Mesendoderm (in vitro differentiated cells): ENCODE results near the gene DNAH3.
A peak's percentile ranks its signal among the peaks of the same experiment; 100 is the strongest.

Experiments
- DNase-seq: peaks from one replicate; pipeline ENCODE4 v3.0.0; 2013
- H2AK5ac ChIP-seq: 2 replicates; pipeline ENCODE4 v1.6.1; 2013; ENCODE audit warnings: low read length, inconsistent platforms
- H2BK120ac ChIP-seq: 2 replicates; pipeline ENCODE4 v1.6.1; 2013; ENCODE audit warnings: low read depth, mild to moderate bottlenecking, low read length, moderate library complexity, mixed read lengths
- H2BK15ac ChIP-seq: replicated peaks from 2 replicates; pipeline ENCODE4 v1.6.1; 2013; ENCODE audit warnings: low read depth, mild to moderate bottlenecking, moderate library complexity
- H2BK5ac ChIP-seq: 2 replicates; pipeline ENCODE4 v1.6.1; 2013; ENCODE audit warnings: low read length, inconsistent platforms
- H3K18ac ChIP-seq: 2 replicates; pipeline ENCODE4 v1.6.1; 2013; ENCODE audit warnings: mild to moderate bottlenecking, low read length, mixed read lengths
- H3K23ac ChIP-seq: one replicate; pipeline ENCODE4 v1.6.1; 2013; ENCODE audit warnings: low read length
- H3K27ac ChIP-seq: 2 replicates; pipeline ENCODE4 v1.5.1; 2013; ENCODE audit warnings: low read depth, mild to moderate bottlenecking, inconsistent platforms, low read length, moderate library complexity
- H3K27me3 ChIP-seq: 2 replicates; pipeline ENCODE4 v1.6.1; 2013; ENCODE audit warnings: low read length, control low read depth, mild to moderate bottlenecking, inconsistent platforms; ENCODE audit not compliant: insufficient read depth, poor library complexity
- H3K36me3 ChIP-seq: 2 replicates; pipeline ENCODE4 v1.6.1; 2013; ENCODE audit warnings: low read length, inconsistent platforms; ENCODE audit not compliant: control insufficient read depth, insufficient read depth
- H3K4ac ChIP-seq: one replicate; pipeline ENCODE4 v1.6.1; 2013; ENCODE audit warnings: low read depth, mild to moderate bottlenecking, low read length, moderate library complexity
- H3K4me1 ChIP-seq: 2 replicates; pipeline ENCODE4 v1.6.1; 2013; ENCODE audit warnings: low read depth, low read length, inconsistent platforms; ENCODE audit not compliant: control insufficient read depth
- H3K4me2 ChIP-seq: 2 replicates; pipeline ENCODE4 v1.6.1; 2013; ENCODE audit warnings: low read length
- H3K4me3 ChIP-seq: 2 replicates; pipeline ENCODE4 v1.5.1; 2013; ENCODE audit warnings: mild to moderate bottlenecking, low read length
- H3K56ac ChIP-seq: one replicate; pipeline ENCODE4 v1.6.1; 2013; ENCODE audit warnings: low read length
- H3K79me1 ChIP-seq: 2 replicates; pipeline ENCODE4 v1.6.1; 2013; ENCODE audit warnings: low read length, inconsistent platforms
- H3K79me2 ChIP-seq: 2 replicates; pipeline ENCODE4 v1.6.1; 2013; ENCODE audit warnings: mild to moderate bottlenecking, low read length; ENCODE audit not compliant: control insufficient read depth, insufficient read depth
- H3K9ac ChIP-seq: 2 replicates; pipeline ENCODE4 v1.6.1; 2013; ENCODE audit warnings: low read length, inconsistent platforms
- H4K5ac ChIP-seq: one replicate; pipeline ENCODE4 v1.6.1; 2013; ENCODE audit warnings: low read length
- H4K8ac ChIP-seq: one replicate; pipeline ENCODE4 v1.6.1; 2013; ENCODE audit warnings: low read depth, mild to moderate bottlenecking, control low read depth, low read length, moderate library complexity
- WGBS: extraction: QIAGEN DNeasy Blood & Tissue Kit; methylation state at CpG from one replicate; pipeline ENCODE4 v1.1.7; 2013; ENCODE audit warnings: low lambda C conversion rate, missing lambda C conversion rate; ENCODE audit not compliant: insufficient coverage; ENCODE audit errors: extremely low coverage; 5-methylcytosine and 5-hydroxymethylcytosine counted together

Gene DNAH3

GRCh38 chr16:20923876-20924275 lies 226.8 kb downstream of the DNAH3 start:
- H3K27me3 ChIP-seq: no peaks in the 10 kb centered on the region
- no CpG with 5 or more reads among the region's 3 CpGs for WGBS
- no peak overlapping the region for H3K27ac ChIP-seq
- H4K5ac ChIP-seq: no peak overlapping the region
- no peak overlapping the region for H3K23ac ChIP-seq
- H2BK120ac ChIP-seq: no peak overlapping the region
- H3K79me1 ChIP-seq: no peaks in the 10 kb centered on the region
- no peak overlapping the region for H2BK15ac ChIP-seq
- no peaks in the 10 kb centered on the region for H3K79me2 ChIP-seq
- no peak overlapping the region for H3K56ac ChIP-seq
- H3K18ac ChIP-seq: no peak overlapping the region
- H3K4me1 ChIP-seq: no peaks in the 10 kb centered on the region
- H3K4me2 ChIP-seq: no peak overlapping the region
- no peak overlapping the region for H4K8ac ChIP-seq
- no peak overlapping the region for H3K4me3 ChIP-seq
- DNase-seq: no peak
- H2AK5ac ChIP-seq: no peak overlapping the region
- no peak overlapping the region for H3K4ac ChIP-seq
- H2BK5ac ChIP-seq: no peak overlapping the region
- no peak overlapping the region for H3K9ac ChIP-seq
- H3K36me3 ChIP-seq: no peaks in the 10 kb centered on the region

DNA sequence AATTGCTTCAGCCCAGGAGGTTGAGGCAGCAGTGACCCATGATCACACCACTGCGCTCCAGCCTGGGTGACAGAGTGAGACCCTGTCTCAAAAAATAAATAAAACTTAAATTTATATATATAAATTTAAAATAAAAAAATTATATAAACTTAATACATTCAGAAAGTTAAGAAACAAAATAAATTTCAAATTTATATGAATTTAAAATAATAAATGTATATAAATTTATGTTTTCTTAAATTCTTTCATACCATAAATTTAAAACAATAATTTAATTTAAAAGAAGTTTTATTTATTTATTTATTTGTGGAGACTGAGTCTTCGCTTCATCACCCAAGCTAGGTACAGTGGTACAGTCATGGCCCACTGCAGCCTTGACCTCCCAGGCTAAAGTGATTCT lies 229.8 kb downstream of the DNAH3 start:
- H2AK5ac ChIP-seq: no peak overlapping the region

GRCh38 chr16:20920091-20920490 lies 230.6 kb downstream of the DNAH3 start:
- Histone ChIP-seq H2BK15ac (no peak overlapping the region), H3K18ac (no peak overlapping the region), H3K4me3 (no peak overlapping the region), H3K79me1 (no peaks in the 10 kb centered on the region), H3K9ac (no peak overlapping the region), H3K4ac (no peak overlapping the region), H2BK5ac (no peak overlapping the region), H2AK5ac (no peak overlapping the region), H3K27me3 (no peaks in the 10 kb centered on the region), H3K4me1 (no peaks in the 10 kb centered on the region), H3K27ac (no peak overlapping the region), H4K8ac (no peak overlapping the region), H3K36me3 (no peaks in the 10 kb centered on the region), H3K23ac (no peak overlapping the region), H3K79me2 (no peaks in the 10 kb centered on the region), H3K56ac (no peak overlapping the region), H2BK120ac (no peak overlapping the region), H4K5ac (no peak overlapping the region), H3K4me2 (no peak overlapping the region)
- WGBS: no CpG with 5 or more reads among the region's 5 CpGs
- no peak for DNase-seq

More for the DNA sequence above, 229.8 kb downstream of the DNAH3 start:
- Histone ChIP-seq H3K18ac (no peak overlapping the region), H3K4me1 (no peaks in the 10 kb centered on the region), H2BK15ac (no peak overlapping the region), H3K79me1 (no peaks in the 10 kb centered on the region), H2BK120ac (no peak overlapping the region), H2BK5ac (no peak overlapping the region), H3K79me2 (no peaks in the 10 kb centered on the region), H3K36me3 (no peaks in the 10 kb centered on the region), H3K23ac (no peak overlapping the region), H3K4ac (no peak overlapping the region), H3K56ac (no peak overlapping the region), H3K4me3 (no peak overlapping the region), H3K27ac (no peak overlapping the region), H3K9ac (no peak overlapping the region), H3K27me3 (no peaks in the 10 kb centered on the region), H3K4me2 (no peak overlapping the region), H4K5ac (no peak overlapping the region), H4K8ac (no peak overlapping the region)
- no peak for DNase-seq
- WGBS: no CpG with 5 or more reads among the region's 2 CpGs

DNA sequence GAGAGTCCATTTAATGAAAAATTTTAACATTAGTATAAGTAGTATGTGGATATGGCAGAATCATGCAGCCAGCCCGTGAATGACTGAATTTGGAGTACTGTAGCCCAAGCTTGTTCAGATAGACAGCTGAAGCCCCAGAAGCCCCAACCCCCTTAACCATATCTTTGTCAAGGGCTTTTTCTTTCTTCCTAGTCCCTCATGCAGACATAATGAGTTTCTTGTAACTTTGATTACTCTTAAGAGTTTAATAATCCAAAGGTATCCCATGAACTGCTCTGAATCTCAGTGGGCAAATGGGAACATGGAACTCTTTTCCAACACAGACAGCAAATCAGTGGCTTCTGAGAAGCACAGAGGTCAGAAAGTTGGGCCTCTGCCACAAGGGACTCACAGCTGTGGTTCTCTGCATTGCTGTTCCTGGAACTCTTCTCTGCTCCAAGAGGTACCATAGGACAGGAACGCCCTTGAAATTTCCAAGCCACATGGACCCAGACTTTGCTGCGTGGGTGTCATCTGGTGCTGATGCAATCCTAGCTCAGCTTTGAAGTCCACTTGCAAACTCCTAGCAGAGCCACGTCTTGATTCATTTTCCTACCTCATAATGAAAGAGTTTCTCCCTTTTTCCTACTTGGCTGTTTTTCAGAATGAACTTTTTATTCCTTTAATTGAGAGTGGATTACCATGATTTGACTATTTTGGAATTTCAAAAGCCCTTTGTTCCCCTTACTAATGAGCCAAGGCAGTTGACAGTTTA lies 232.0 kb downstream of the DNAH3 start:
- no peaks in the 10 kb centered on the region for H3K4me1 ChIP-seq
- no CpG with 5 or more reads among the region's 4 CpGs for WGBS
- H4K8ac ChIP-seq: no peak overlapping the region
- no peak overlapping the region for H3K23ac ChIP-seq
- H2BK5ac ChIP-seq: no peak overlapping the region
- no peak overlapping the region for H2BK120ac ChIP-seq
- no peak overlapping the region for H3K56ac ChIP-seq
- no peak overlapping the region for H2AK5ac ChIP-seq
- no peaks in the 10 kb centered on the region for H3K79me1 ChIP-seq
- no peak overlapping the region for H3K4ac ChIP-seq
- H4K5ac ChIP-seq: no peak overlapping the region
- no peaks in the 10 kb centered on the region for H3K36me3 ChIP-seq
- no peak overlapping the region for H2BK15ac ChIP-seq
- no peak overlapping the region for H3K18ac ChIP-seq
- no peak for DNase-seq
- no peak overlapping the region for H3K4me2 ChIP-seq
- no peaks in the 10 kb centered on the region for H3K27me3 ChIP-seq
- H3K79me2 ChIP-seq: no peaks in the 10 kb centered on the region
- H3K27ac ChIP-seq: no peak overlapping the region
- no peak overlapping the region for H3K9ac ChIP-seq
- no peak overlapping the region for H3K4me3 ChIP-seq

GRCh38 chr16:20916942-20917341 lies 233.7 kb downstream of the DNAH3 start:
- no peak overlapping the region for H3K4me3 ChIP-seq
- no peak overlapping the region for H4K5ac ChIP-seq
- no peak overlapping the region for H2BK15ac ChIP-seq
- no peak for DNase-seq
- no peak overlapping the region for H3K27ac ChIP-seq
- H3K18ac ChIP-seq: no peak overlapping the region
- no peak overlapping the region for H2BK5ac ChIP-seq
- no peak overlapping the region for H3K23ac ChIP-seq
- no peak overlapping the region for H3K56ac ChIP-seq
- no peak overlapping the region for H3K9ac ChIP-seq
- WGBS: no CpG with 5 or more reads among the region's 4 CpGs
- H3K4me1 ChIP-seq: no peaks in the 10 kb centered on the region
- no peak overlapping the region for H3K4me2 ChIP-seq
- no peaks in the 10 kb centered on the region for H3K79me2 ChIP-seq
- H2AK5ac ChIP-seq: no peak overlapping the region
- no peak overlapping the region for H2BK120ac ChIP-seq
- H3K27me3 ChIP-seq: no peaks in the 10 kb centered on the region
- H3K79me1 ChIP-seq: no peaks in the 10 kb centered on the region
- H4K8ac ChIP-seq: no peak overlapping the region
- H3K36me3 ChIP-seq: no peaks in the 10 kb centered on the region
- H3K4ac ChIP-seq: no peak overlapping the region

- peak overlapping the region; percentile 25 for H3K56ac ChIP-seq
- no peak overlapping the region for H4K5ac ChIP-seq
- no peak overlapping the region for H3K4me2 ChIP-seq
- no peaks in the 10 kb centered on the region for H3K4me1 ChIP-seq
- H3K36me3 ChIP-seq: no peaks in the 10 kb centered on the region
- H2BK5ac ChIP-seq: no peak overlapping the region
- no peak overlapping the region for H3K18ac ChIP-seq
- no peak overlapping the region for H3K4me3 ChIP-seq
- H3K4ac ChIP-seq: no peak overlapping the region
- no peak overlapping the region for H3K23ac ChIP-seq
- no peak overlapping the region for H3K27ac ChIP-seq
- H2BK15ac ChIP-seq: no peak overlapping the region
- H3K79me2 ChIP-seq: no peaks in the 10 kb centered on the region
- no CpG with 5 or more reads among the region's 10 CpGs for WGBS
- no peak overlapping the region for H4K8ac ChIP-seq
- no peak overlapping the region for H2BK120ac ChIP-seq
- no peaks in the 10 kb centered on the region for H3K27me3 ChIP-seq
- DNase-seq: no peak
- no peak overlapping the region for H3K9ac ChIP-seq
- no peak overlapping the region for H2AK5ac ChIP-seq
- H3K79me1 ChIP-seq: no peaks in the 10 kb centered on the region
Observed at GRCh38 chr16:20916289-20916688, 234.4 kb downstream of the DNAH3 start.
